ENCODE measurements around the gene SLC12A9.

Gene SLC12A9

DNA sequence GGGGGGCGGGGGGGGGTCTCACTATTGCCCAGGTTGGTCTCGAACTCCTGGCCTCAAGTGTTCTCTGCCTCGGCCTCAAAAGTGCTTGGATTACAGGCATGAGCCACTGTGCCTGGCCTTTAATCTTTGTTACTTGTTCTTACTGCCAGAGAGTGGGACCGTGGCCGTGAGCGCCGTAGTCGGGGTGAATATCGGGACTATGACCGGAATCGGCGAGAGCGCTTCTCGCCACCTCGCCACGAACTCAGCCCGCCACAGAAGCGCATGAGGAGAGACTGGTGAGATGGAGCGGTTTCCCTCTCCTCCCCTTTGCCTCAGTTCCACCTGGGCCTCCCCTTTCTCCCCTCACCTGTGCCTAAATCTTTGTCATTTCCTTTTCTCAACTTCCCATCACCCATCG is 28.6 kb downstream of the SLC12A9 start:
- Histone ChIP-seq H3K4me1 (ENCODE audit: low read length) (peaks cover 7% of the 10 kb centered on the region; the same call in 1 of the 2 replicates), H3K9ac (ENCODE audit: low read length) (no peak overlapping the region), H3K4me3 (ENCODE audit: low read length) (no peak overlapping the region), H3K9me2 (replicated peaks; ENCODE audit: insufficient read depth, low read length) (no peaks in the 10 kb centered on the region), H3F3A (ENCODE audit: insufficient read depth, low read length) (no peaks in the 10 kb centered on the region), H3K36me3 (replicated peaks; ENCODE audit: insufficient read depth, low read length) (peaks cover 22% of the 10 kb centered on the region), H3K9me3 (replicated peaks; ENCODE audit: insufficient read depth, low read length) (no peaks in the 10 kb centered on the region), H3K27me3 (replicated peaks; ENCODE audit: insufficient read depth, low read length) (no peaks in the 10 kb centered on the region), H4K20me1 (ENCODE audit: insufficient read depth, low read length) (no peaks in the 10 kb centered on the region; the same call in 1 of the 2 replicates), H3K4me2 (ENCODE audit: low read depth, low read length) (no peak overlapping the region), H3K27ac (ENCODE audit: low read length) (no peak overlapping the region), H3K79me2 (ENCODE audit: low read length) (peaks cover 63% of the 10 kb centered on the region), H2AFZ (ENCODE audit: low read length) (no peak overlapping the region)
- no peak for DNase-seq
- TF ChIP-seq, protein P1, sequence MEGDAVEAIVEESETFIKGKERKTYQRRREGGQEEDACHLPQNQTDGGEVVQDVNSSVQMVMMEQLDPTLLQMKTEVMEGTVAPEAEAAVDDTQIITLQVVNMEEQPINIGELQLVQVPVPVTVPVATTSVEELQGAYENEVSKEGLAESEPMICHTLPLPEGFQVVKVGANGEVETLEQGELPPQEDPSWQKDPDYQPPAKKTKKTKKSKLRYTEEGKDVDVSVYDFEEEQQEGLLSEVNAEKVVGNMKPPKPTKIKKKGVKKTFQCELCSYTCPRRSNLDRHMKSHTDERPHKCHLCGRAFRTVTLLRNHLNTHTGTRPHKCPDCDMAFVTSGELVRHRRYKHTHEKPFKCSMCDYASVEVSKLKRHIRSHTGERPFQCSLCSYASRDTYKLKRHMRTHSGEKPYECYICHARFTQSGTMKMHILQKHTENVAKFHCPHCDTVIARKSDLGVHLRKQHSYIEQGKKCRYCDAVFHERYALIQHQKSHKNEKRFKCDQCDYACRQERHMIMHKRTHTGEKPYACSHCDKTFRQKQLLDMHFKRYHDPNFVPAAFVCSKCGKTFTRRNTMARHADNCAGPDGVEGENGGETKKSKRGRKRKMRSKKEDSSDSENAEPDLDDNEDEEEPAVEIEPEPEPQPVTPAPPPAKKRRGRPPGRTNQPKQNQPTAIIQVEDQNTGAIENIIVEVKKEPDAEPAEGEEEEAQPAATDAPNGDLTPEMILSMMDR (IDR thresholded peaks at IDR 0.05; ENCODE audit: low read length), result no peak
- no peak for TF ChIP-seq EZH2phosphoT487 (IDR thresholded peaks at IDR 0.05; ENCODE audit: low read length)
- TF ChIP-seq EZH2 (optimal IDR thresholded peaks at IDR 0.05; ENCODE audit: low read depth, low read length), result no peak

DNA sequence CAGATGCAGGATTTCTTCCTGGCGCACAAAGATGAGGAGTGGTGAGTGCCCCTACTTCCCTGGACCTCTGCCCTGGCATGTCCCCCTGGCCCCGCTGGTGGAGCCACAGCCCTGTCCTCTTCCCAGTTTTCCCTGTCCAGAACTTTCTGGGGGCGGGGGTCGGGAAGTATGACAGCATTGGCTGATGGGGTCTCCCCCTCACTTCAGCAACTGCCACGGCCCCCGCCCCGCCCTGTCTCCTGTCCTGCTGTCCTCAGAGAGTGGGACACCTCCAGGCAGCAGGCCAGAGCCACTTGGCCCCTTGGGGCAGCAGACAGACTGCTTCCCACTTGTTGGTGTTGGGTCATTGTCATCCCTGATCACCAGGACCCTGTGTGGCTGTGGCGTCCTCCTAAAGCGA is 29.7 kb downstream of the SLC12A9 start:
- no peak overlapping the region for H3K9ac ChIP-seq (ENCODE audit: low read length)
- peaks cover 53% of the 10 kb centered on the region for H3K79me2 ChIP-seq (ENCODE audit: low read length)
- no peak overlapping the region for H3K27ac ChIP-seq (ENCODE audit: low read length)
- H3K4me1 ChIP-seq (ENCODE audit: low read length), result no peaks in the 10 kb centered on the region
- peaks cover 9% of the 10 kb centered on the region; the same call in 1 of the 2 replicates for H3F3A ChIP-seq (ENCODE audit: insufficient read depth, low read length)
- H3K36me3 ChIP-seq (replicated peaks; ENCODE audit: insufficient read depth, low read length), result peaks cover 32% of the 10 kb centered on the region
- H3K27me3 ChIP-seq (replicated peaks; ENCODE audit: insufficient read depth, low read length), result no peaks in the 10 kb centered on the region
- DNase-seq, result no peak
- H3K9me2 ChIP-seq (replicated peaks; ENCODE audit: insufficient read depth, low read length), result no peaks in the 10 kb centered on the region
- H2AFZ ChIP-seq (ENCODE audit: low read length), result no peak overlapping the region
- no peaks in the 10 kb centered on the region; the same call in 1 of the 2 replicates for H4K20me1 ChIP-seq (ENCODE audit: insufficient read depth, low read length)
- no peak overlapping the region for H3K4me3 ChIP-seq (ENCODE audit: low read length)
- TF ChIP-seq EZH2phosphoT487 (IDR thresholded peaks at IDR 0.05; ENCODE audit: low read length) (no peak), EZH2 (optimal IDR thresholded peaks at IDR 0.05; ENCODE audit: low read depth, low read length) (no peak)
- TF ChIP-seq, protein P1 (IDR thresholded peaks at IDR 0.05; ENCODE audit: low read length), result no peak
- H3K4me2 ChIP-seq (ENCODE audit: low read depth, low read length), result no peak overlapping the region
- no peaks in the 10 kb centered on the region for H3K9me3 ChIP-seq (replicated peaks; ENCODE audit: insufficient read depth, low read length)

DNA sequence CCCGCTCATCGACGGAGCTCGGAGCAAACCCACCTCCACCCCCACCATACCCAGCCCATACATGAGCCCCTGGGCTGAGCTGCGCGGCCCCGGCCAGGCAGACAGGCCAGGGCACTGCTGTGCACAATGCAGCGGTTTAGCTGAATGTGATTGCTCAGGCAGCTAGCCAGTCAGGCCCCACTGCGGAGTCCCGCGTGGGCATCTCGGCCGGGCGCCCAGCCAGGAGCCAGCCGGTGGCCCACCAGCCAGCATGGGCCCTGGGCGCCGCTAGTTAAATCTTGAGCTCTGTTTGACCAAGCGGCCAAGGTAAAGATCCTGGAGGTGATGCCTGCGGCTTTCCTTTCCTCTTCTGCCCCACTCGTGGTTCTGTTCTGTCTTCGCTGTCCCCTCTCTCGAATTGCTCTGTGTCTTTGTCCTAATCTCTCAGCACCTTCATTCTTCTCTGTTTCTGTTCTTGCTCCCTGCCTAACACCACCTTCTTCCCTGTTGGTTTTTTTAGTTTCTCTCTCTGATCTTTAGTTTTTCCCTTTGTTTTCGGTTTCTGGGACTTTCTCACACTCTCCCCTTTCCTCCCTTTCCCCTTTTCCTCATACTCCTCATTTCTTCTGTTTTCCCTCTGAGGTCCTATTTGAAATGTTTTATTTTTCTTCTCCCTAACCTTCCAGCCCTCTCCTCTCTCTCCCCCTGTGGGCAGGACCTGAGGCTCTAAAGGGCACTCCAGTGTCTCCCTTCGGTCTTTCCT is 30.4 kb downstream of the SLC12A9 start:
- DNase-seq, result no peak
- H3K27ac ChIP-seq (ENCODE audit: low read length), result no peak overlapping the region
- no peaks in the 10 kb centered on the region for H3K4me1 ChIP-seq (ENCODE audit: low read length)
- no peak for TF ChIP-seq EZH2phosphoT487 (IDR thresholded peaks at IDR 0.05; ENCODE audit: low read length)
- TF ChIP-seq EZH2 (optimal IDR thresholded peaks at IDR 0.05; ENCODE audit: low read depth, low read length), result no peak
- TF ChIP-seq, protein P1 (IDR thresholded peaks at IDR 0.05; ENCODE audit: low read length), result no peak
- no peak overlapping the region for H2AFZ ChIP-seq (ENCODE audit: low read length)
- peaks cover 37% of the 10 kb centered on the region for H3K36me3 ChIP-seq (replicated peaks; ENCODE audit: insufficient read depth, low read length)
- no peaks in the 10 kb centered on the region for H3K9me2 ChIP-seq (replicated peaks; ENCODE audit: insufficient read depth, low read length)
- peaks cover 45% of the 10 kb centered on the region for H3K79me2 ChIP-seq (ENCODE audit: low read length)
- no peaks in the 10 kb centered on the region; the same call in 1 of the 2 replicates for H4K20me1 ChIP-seq (ENCODE audit: insufficient read depth, low read length)
- H3K9me3 ChIP-seq (replicated peaks; ENCODE audit: insufficient read depth, low read length), result no peaks in the 10 kb centered on the region
- H3F3A ChIP-seq (ENCODE audit: insufficient read depth, low read length), result peaks cover 12% of the 10 kb centered on the region; the same call in 1 of the 2 replicates
- no peak overlapping the region for H3K4me2 ChIP-seq (ENCODE audit: low read depth, low read length)
- no peak overlapping the region for H3K9ac ChIP-seq (ENCODE audit: low read length)
- no peak overlapping the region for H3K4me3 ChIP-seq (ENCODE audit: low read length)
- H3K27me3 ChIP-seq (replicated peaks; ENCODE audit: insufficient read depth, low read length), result no peaks in the 10 kb centered on the region

Measured in MM.1S (cell line).